Caco-2 (cell line): Measurements from ENCODE around the gene SLC29A3. TPM values are rescaled to one million over a fixed set of nuclear protein-coding genes. Genes with fewer than 3 reads are reported as not detected.

Source experiments
- BruUV-seq: library from RNA; stranded (reverse); fragments of 400-500 nt; replicated peaks from 2 replicates; lab custom pipeline; 2021; lab: Mats Ljungman, UMichigan
- CTCF ChIA-PET: fragments of 300-600 bp; sonication (Branson Sonifier 250); formaldehyde crosslinking; loops from one replicate; lab custom pipeline; 2022; ENCODE audit warnings: antibody characterized with exemption; lab: Charles Lee
- POLR2A ChIA-PET: fragments of 300-600 bp; sonication (Branson Sonifier 250); formaldehyde crosslinking; loops from one replicate; lab custom pipeline; 2022; ENCODE audit warnings: antibody characterized with exemption; lab: Charles Lee
- DNase-seq, 2 experiments: peaks; one replicate each; pipeline versions ENCODE4 v3.0.0 to v3.0.0-alpha.2; 2020 to 2022
- H3K27me3 ChIP-seq: replicated peaks from 2 replicates; pipeline ENCODE4 v1.6.0; 2011; ENCODE audit warnings: low read length; ENCODE audit not compliant: control insufficient read depth, insufficient read depth
- H3K36me3 ChIP-seq: 2 replicates; pipeline ENCODE4 v1.5.1; 2011; ENCODE audit warnings: low read length; ENCODE audit not compliant: control insufficient read depth, insufficient read depth
- H3K4me1 ChIP-seq: fragments of 250-450 bp; sonication (Bioruptor Pico); 2 replicates; pipeline ENCODE4 v1.5.1; 2020; ENCODE audit warnings: mild to moderate bottlenecking
- H3K4me3 ChIP-seq: 2 replicates; pipeline ENCODE4 v1.5.1; 2011; ENCODE audit warnings: low read depth, mild to moderate bottlenecking, control low read depth, low read length
- H3K9me3 ChIP-seq: fragments of 250-450 bp; sonication (Bioruptor Pico); 2 replicates; pipeline ENCODE4 v1.5.1; 2020; ENCODE audit warnings: mild to moderate bottlenecking, moderate library complexity
- H3K27ac Mint-ChIP-seq: one replicate; pipeline ENCODE4 v1.8.0; 2022; ENCODE audit warnings: mixed read lengths; ENCODE audit not compliant: unreplicated experiment
- H3K27me3 Mint-ChIP-seq: one replicate; pipeline ENCODE4 v1.8.0; 2022; ENCODE audit warnings: mixed read lengths; ENCODE audit not compliant: insufficient read depth, unreplicated experiment
- H3K36me3 Mint-ChIP-seq: one replicate; pipeline ENCODE4 v1.8.0; 2022; ENCODE audit warnings: mild to moderate bottlenecking, mixed read lengths; ENCODE audit not compliant: insufficient read depth, unreplicated experiment
- H3K4me1 Mint-ChIP-seq: one replicate; pipeline ENCODE4 v1.8.0; 2022; ENCODE audit warnings: low read depth, mixed read lengths; ENCODE audit not compliant: unreplicated experiment
- H3K4me3 Mint-ChIP-seq: one replicate; pipeline ENCODE4 v1.8.0; 2022; ENCODE audit warnings: mild to moderate bottlenecking, moderate library complexity, mixed read lengths; ENCODE audit not compliant: unreplicated experiment
- H3K9me3 Mint-ChIP-seq: one replicate; pipeline ENCODE4 v1.8.0; 2022; ENCODE audit warnings: mixed read lengths; ENCODE audit not compliant: unreplicated experiment
- intact Hi-C: fragments of 100-400 bp; cut with micrococcal nuclease; formaldehyde crosslinking; loops from one replicate; pipeline ENCODE4 v1.10.0; 2022; ENCODE audit not compliant: unreplicated experiment
- total RNA-seq: library from RNA; stranded (reverse); gene quantifications from 2 replicates; pipeline ENCODE4 v1.2.3, GENCODE V29; 2022
- TF ChIP-seq, protein P1 (sequence below), 2 experiments: fragments of 200-600 bp in 1 of 2; IDR thresholded peaks; 1 replicate in 1 of 2; 2 replicates in 1 of 2; pipeline versions ENCODE4 v1.5.1 to v1.8.0; 2011 to 2022; ENCODE audit warnings: antibody characterized with exemption in 1 of 2, control low read depth in 1 of 2, inconsistent platforms in 1 of 2, low read depth in 1 of 2, low read length in 1 of 2, mild to moderate bottlenecking in 1 of 2, moderate library complexity in 1 of 2; ENCODE audit not compliant: insufficient read depth in 1 of 2, severe bottlenecking in 1 of 2, unreplicated experiment in 1 of 2

The SLC29A3 gene
- total RNA-seq, 1 experiment from 2014 or later = 20.7 TPM

DNA sequence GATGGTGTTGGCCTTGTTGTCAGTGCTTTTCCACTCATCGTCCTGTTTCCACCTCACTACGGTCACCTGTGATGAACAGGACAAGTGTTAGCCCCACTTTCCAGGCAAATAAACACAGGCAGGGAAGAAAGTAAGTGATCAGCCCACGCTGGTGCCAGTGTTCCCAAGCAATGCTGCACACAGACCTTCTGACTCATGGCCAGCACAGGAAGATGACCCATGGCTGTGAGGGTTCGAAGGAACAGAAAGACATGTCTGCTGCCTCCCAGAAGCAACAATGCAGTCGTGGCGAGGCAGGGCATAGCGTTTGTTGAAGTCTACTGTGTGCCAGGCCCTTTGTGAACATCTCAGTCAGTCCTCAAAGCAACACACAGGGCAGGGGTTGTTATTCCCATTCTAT is 35.7 kb downstream of the SLC29A3 start:
- intact Hi-C loops = no loop called here
- ChIA-PET POLR2A (no interaction called here), CTCF (no interaction called here)
- no peak overlapping the region for H3K27ac Mint-ChIP-seq
- no peaks in the 10 kb centered on the region for H3K36me3 ChIP-seq
- H3K36me3 Mint-ChIP-seq = no peaks in the 10 kb centered on the region
- H3K9me3 ChIP-seq = no peaks in the 10 kb centered on the region
- no peaks in the 10 kb centered on the region for H3K9me3 Mint-ChIP-seq
- H3K4me3 ChIP-seq = no peak overlapping the region
- H3K4me1 ChIP-seq = peaks cover 2% of the 10 kb centered on the region; the same call in 1 of the 2 replicates
- no TSS peak for BruUV-seq
- H3K27me3 Mint-ChIP-seq = no peaks in the 10 kb centered on the region
- no peak overlapping the region for H3K4me3 Mint-ChIP-seq
- H3K4me1 Mint-ChIP-seq = no peaks in the 10 kb centered on the region
- no peak for DNase-seq
- H3K27me3 ChIP-seq = no peaks in the 10 kb centered on the region
- TF ChIP-seq, protein P1, sequence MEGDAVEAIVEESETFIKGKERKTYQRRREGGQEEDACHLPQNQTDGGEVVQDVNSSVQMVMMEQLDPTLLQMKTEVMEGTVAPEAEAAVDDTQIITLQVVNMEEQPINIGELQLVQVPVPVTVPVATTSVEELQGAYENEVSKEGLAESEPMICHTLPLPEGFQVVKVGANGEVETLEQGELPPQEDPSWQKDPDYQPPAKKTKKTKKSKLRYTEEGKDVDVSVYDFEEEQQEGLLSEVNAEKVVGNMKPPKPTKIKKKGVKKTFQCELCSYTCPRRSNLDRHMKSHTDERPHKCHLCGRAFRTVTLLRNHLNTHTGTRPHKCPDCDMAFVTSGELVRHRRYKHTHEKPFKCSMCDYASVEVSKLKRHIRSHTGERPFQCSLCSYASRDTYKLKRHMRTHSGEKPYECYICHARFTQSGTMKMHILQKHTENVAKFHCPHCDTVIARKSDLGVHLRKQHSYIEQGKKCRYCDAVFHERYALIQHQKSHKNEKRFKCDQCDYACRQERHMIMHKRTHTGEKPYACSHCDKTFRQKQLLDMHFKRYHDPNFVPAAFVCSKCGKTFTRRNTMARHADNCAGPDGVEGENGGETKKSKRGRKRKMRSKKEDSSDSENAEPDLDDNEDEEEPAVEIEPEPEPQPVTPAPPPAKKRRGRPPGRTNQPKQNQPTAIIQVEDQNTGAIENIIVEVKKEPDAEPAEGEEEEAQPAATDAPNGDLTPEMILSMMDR (IDR thresholded peaks at IDR 0.05; ENCODE audit: insufficient read depth in 1 of 2, low read depth in 1 of 2, low read length in 1 of 2, severe bottlenecking in 1 of 2, unreplicated experiment in 1 of 2) = no peak

DNA sequence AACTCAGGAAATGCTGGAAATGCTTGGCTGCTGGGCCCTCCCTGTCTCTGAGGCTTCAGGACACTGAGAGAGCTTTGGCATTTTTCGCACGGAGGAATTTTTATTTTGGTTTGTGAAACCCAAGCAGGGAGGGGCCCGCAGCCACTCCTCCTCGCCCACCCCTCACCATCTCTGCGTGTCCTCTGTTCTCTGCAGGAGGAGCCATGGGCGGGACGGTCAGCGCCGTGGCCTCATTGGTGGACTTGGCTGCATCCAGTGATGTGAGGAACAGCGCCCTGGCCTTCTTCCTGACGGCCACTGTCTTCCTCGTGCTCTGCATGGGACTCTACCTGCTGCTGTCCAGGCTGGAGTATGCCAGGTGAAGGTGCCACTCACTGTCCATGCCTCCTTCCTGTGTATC is 36.8 kb downstream of the SLC29A3 start:
- DNase-seq = no peak
- no peaks in the 10 kb centered on the region for H3K27me3 ChIP-seq
- ChIA-PET CTCF (no interaction called here), POLR2A (no interaction called here)
- TF ChIP-seq, protein P1 (IDR thresholded peaks at IDR 0.05; ENCODE audit: insufficient read depth in 1 of 2, low read depth in 1 of 2, low read length in 1 of 2, severe bottlenecking in 1 of 2, unreplicated experiment in 1 of 2) = no peak
- BruUV-seq = no TSS peak
- intact Hi-C loops = no loop called here
- no peaks in the 10 kb centered on the region for H3K9me3 Mint-ChIP-seq
- H3K4me3 ChIP-seq = no peak overlapping the region
- H3K27ac Mint-ChIP-seq = no peak overlapping the region
- H3K4me1 Mint-ChIP-seq = no peaks in the 10 kb centered on the region
- H3K27me3 Mint-ChIP-seq = no peaks in the 10 kb centered on the region
- H3K4me3 Mint-ChIP-seq = no peak overlapping the region
- no peaks in the 10 kb centered on the region for H3K36me3 ChIP-seq
- no peaks in the 10 kb centered on the region for H3K4me1 ChIP-seq
- H3K36me3 Mint-ChIP-seq = no peaks in the 10 kb centered on the region
- H3K9me3 ChIP-seq = no peaks in the 10 kb centered on the region

DNA sequence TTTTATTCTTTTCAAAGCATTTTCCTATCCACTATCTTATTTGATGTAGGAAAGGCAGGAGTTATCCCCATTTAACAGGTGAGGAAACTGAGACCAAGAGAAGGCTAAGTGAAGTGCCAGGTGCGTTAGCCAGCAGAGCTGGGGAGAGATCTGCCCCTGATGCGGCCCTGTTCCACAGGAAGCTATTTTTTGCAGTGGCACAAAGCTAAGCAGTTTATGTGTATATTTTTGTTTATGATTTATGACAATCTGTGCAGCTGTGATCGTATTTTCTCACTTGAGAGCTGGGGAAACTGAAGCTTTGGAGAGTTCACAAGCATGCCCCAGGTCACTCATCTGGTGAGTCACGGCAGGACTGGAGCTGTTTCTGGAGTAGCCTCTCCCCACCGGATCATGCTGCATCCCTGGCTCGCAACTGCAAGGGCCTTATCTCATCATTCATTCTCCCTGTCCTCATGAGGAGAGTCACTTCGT is 38.8 kb downstream of the SLC29A3 start:
- Mint-ChIP-seq H3K27ac (no peak overlapping the region), H3K4me3 (no peak overlapping the region), H3K36me3 (no peaks in the 10 kb centered on the region), H3K27me3 (no peaks in the 10 kb centered on the region), H3K4me1 (no peaks in the 10 kb centered on the region), H3K9me3 (no peaks in the 10 kb centered on the region)
- CTCF ChIA-PET = interaction anchor here (0.9 to 1.8 kb wide), 2 partner anchors 19 to 38 kb away, joined by 3 to 6 read pairs; partner anchors contain the start of gene SLC29A3
- H3K36me3 ChIP-seq = no peaks in the 10 kb centered on the region
- intact Hi-C loops = no loop called here
- H3K9me3 ChIP-seq = no peaks in the 10 kb centered on the region
- BruUV-seq = no TSS peak
- TF ChIP-seq, protein P1 (IDR thresholded peaks at IDR 0.05; ENCODE audit: insufficient read depth in 1 of 2, low read depth in 1 of 2, low read length in 1 of 2, severe bottlenecking in 1 of 2, unreplicated experiment in 1 of 2) = no peak
- POLR2A ChIA-PET = no interaction called here
- DNase-seq = no peak
- no peak overlapping the region for H3K4me3 ChIP-seq
- no peaks in the 10 kb centered on the region for H3K27me3 ChIP-seq
- no peaks in the 10 kb centered on the region for H3K4me1 ChIP-seq
